Adrenal gland (tissue), 5 donors: ENCODE data around the gene RBBP4.

Source experiments
- POLR2A ChIP-seq, 2 donors: fragments of 450-650 bp; IDR thresholded peaks; one replicate each; pipeline ENCODE4 v1.6.1; 2017; ENCODE audit warnings: antibody characterized with exemption in 2 of 2, mild to moderate bottlenecking in 2 of 2, moderate library complexity in 1 of 2
- TF ChIP-seq, protein P1 (sequence below), 6 experiments: fragments of 450-650 bp in 4 of 6; fragments of 200-600 bp in 2 of 6; sonication (generic) in 1 of 6; IDR thresholded peaks; 1 replicate in 5 of 6; 2 replicates in 1 of 6; pipeline versions ENCODE4 v1.5.1 to v1.8.0; 2016 to 2021; ENCODE audit warnings: antibody characterized with exemption in 6 of 6, mild to moderate bottlenecking in 2 of 6, moderate library complexity in 1 of 6
- donor health status: DM: no; HTN: no; CAD: no.

DNA sequence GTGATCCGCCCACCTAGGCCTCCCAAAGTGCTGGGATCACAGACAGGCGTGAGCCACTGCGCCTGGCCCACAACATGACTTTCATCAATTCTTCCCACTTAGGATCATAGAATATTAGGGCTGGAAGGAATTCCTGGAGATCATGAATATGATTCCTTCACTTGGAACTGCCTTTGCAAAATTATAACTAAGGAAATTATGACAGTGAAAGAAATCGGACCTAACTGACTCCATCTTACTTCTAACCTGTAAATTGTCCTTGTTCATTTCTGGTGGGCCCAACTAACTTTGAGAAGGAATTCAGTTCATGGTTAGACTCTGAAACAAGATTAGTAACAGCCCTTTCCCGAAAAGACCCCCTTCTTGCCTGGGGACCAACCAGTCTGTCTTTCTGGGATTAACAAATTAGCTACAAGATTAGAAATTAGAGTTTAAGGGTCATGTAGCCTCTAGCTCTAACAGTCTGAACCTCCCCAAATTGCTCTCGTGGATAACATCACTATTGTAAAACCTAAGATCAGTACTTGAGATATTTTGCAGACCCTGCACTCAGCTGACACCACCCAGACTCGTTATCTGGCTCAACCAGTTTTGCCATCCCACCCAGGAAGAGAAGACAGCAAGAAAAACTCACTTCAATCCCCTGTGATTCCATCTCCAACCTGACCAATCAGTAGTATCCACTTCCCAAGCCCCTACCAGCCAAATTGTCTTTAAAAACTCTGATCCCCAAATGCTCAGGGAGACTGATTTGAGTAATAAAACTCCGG is 15.3 kb upstream of the RBBP4 start:
- TF ChIP-seq, protein P1, sequence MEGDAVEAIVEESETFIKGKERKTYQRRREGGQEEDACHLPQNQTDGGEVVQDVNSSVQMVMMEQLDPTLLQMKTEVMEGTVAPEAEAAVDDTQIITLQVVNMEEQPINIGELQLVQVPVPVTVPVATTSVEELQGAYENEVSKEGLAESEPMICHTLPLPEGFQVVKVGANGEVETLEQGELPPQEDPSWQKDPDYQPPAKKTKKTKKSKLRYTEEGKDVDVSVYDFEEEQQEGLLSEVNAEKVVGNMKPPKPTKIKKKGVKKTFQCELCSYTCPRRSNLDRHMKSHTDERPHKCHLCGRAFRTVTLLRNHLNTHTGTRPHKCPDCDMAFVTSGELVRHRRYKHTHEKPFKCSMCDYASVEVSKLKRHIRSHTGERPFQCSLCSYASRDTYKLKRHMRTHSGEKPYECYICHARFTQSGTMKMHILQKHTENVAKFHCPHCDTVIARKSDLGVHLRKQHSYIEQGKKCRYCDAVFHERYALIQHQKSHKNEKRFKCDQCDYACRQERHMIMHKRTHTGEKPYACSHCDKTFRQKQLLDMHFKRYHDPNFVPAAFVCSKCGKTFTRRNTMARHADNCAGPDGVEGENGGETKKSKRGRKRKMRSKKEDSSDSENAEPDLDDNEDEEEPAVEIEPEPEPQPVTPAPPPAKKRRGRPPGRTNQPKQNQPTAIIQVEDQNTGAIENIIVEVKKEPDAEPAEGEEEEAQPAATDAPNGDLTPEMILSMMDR (IDR thresholded peaks at IDR 0.05), result no peak
- TF ChIP-seq POLR2A (IDR thresholded peaks at IDR 0.05), result no peak
